Lung (tissue), 12 donors: ENCODE measurements around the gene RXFP4. TPM values are rescaled to one million over a fixed set of nuclear protein-coding genes. Genes with fewer than 3 reads are reported as not detected.

Experiments
- ATAC-seq: fragments of 200-7000 bp; cut with Tn5 transposase; one replicate; pipeline ENCODE4 v1.9.1; 2020; ENCODE audit warnings: moderate number of reproducible peaks; ENCODE audit not compliant: insufficient read depth, low FRiP score
- DNase-seq, 3 donors: peaks; one replicate each; pipeline ENCODE4 v3.0.0-alpha.2; 2013 to 2017
- H3K27ac ChIP-seq, 2 donors: one replicate each; pipeline ENCODE4 v1.5.1; 2013; ENCODE audit warnings: mild to moderate bottlenecking in 2 of 2, moderate library complexity in 2 of 2, control low read depth in 1 of 2, inconsistent platforms in 1 of 2, low read depth in 1 of 2, low read length in 1 of 2
- H3K27me3 ChIP-seq, 3 donors: one replicate each; pipeline ENCODE4 v1.5.1; 2013; ENCODE audit warnings: low read length in 2 of 3; ENCODE audit not compliant: control insufficient read depth in 3 of 3, insufficient read depth in 3 of 3
- H3K36me3 ChIP-seq, 4 donors: one replicate each; pipeline ENCODE4 v1.5.1; 2013; ENCODE audit warnings: low read length in 4 of 4, mild to moderate bottlenecking in 1 of 4, moderate library complexity in 1 of 4; ENCODE audit not compliant: control insufficient read depth in 4 of 4, insufficient read depth in 4 of 4
- H3K4me1 ChIP-seq, 5 donors: one replicate each; pipeline ENCODE4 v1.5.1; 2013; ENCODE audit warnings: low read length in 5 of 5, mild to moderate bottlenecking in 2 of 5, moderate library complexity in 1 of 5; ENCODE audit not compliant: control insufficient read depth in 5 of 5, insufficient read depth in 5 of 5
- H3K4me3 ChIP-seq: one replicate; pipeline ENCODE4 v1.5.1; 2013; ENCODE audit warnings: mild to moderate bottlenecking, control low read depth, moderate library complexity
- H3K9ac ChIP-seq, 2 donors: one replicate each; pipeline ENCODE4 v1.5.1; 2013; ENCODE audit warnings: low read length in 2 of 2, control low read depth in 1 of 2; ENCODE audit not compliant: insufficient read depth in 1 of 2
- H3K9me3 ChIP-seq, 4 donors: one replicate each; pipeline ENCODE4 v1.5.1; 2013; ENCODE audit warnings: low read length in 3 of 4, mild to moderate bottlenecking in 1 of 4, moderate library complexity in 1 of 4; ENCODE audit not compliant: control insufficient read depth in 4 of 4, insufficient read depth in 3 of 4
- WGBS, 2 donors: extraction: QIAGEN DNeasy Blood & Tissue Kit; methylation state at CpG; one replicate each; pipeline ENCODE4 v1.1.7; 2013; 5-methylcytosine and 5-hydroxymethylcytosine counted together
- polyA plus RNA-seq, 2 donors: library from polyadenylated mRNA; stranded (reverse); fragments of 200-250 nt; gene quantifications; one replicate each; pipeline ENCODE4 v1.2.1, GENCODE V29; 2013
- total RNA-seq, 2 donors: library from RNA; depleted of rRNA in 1 of 2; stranded (reverse); fragments of >200 nt in 1 of 2; gene quantifications; one replicate each; pipeline ENCODE4 v1.2.1, GENCODE V29; 2014 to 2021
- TF ChIP-seq, protein P1 (sequence below): IDR thresholded peaks from 2 replicates; pipeline ENCODE4 v1.5.1; 2012; ENCODE audit warnings: mild to moderate bottlenecking; ENCODE audit errors: control extremely low read depth, extremely low read depth
- donor health status: control.
- donor health status: control.
- donor health status: Bipolar disorder and iron deficiency.
- donor health status: healthy.
- donor health status: DM: yes; HTN: yes; CAD: no.

RXFP4 gene
- total and polyA plus RNA-seq, 4 donors = 0.05 to 0.20 TPM; not detected in 2

DNA sequence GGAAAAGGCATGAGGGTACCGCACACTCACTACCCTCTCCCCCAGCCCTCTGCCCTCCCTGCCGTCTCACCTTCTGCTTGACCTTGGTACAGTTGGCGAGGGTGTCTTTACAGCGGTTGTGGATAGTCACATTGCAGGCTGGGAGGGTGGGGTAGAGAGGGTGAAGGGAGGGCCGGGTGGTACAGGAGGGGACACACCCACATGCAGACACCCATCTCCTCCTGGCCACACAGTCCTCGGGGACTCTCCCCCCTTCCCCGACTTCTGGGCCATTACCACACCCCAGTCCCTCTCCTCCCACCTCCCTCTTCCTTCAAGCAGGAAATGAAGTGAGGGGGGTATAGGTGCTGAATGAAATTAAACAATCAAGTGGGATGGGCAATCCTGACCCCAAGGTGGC, 25.3 kb downstream of the RXFP4 start:
- 39 to 44% methylated on average over 7 of the region's 7 CpGs for WGBS, 2 donors
- H3K4me3 ChIP-seq = no peak overlapping the region

DNA sequence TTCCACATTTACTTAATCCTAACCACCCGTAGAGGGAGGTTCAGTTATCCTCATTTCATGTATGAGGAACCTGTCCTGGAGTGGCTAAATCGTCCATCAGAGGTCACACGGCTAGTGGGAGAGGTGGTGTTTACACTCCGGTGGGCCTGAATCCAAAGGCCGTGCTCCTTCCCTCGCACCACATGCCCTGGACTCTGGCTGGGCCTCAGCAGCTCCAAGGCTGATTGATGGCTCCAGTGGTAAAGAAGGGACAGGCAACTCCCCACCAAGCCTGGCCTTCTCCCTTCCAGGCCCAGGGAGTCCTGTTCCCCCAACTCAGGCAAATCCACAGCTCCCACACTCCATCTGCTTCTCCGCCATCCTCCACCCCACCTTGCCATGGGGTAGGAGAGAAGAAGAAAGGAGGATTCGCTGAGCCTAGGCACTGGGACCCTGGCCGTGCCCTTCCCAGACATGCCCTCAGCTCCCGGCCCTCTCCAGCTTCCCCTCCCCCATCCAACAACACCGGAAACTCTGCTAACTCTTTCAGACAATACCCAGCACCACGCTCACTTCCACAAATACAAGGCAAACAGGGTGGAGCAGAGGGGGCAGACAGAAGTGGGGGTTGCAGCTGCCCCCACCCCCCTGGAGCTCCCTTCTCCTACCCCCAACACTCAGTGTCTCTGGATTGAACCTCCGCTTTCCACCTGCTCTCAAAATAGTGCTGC, 26.1 kb downstream of the RXFP4 start:
- Histone ChIP-seq H3K4me3 (no peak overlapping the region), H3K27ac (peak overlapping the region; percentile 46 to 85), H3K4me1 (peaks cover 13 to 57% (median 35%) of the 10 kb centered on the region in 5 donors), H3K9me3 (no peaks in the 10 kb centered on the region), H3K27me3 (no peaks in the 10 kb centered on the region), H3K36me3 (peaks cover 2 to 54% (median 29%) of the 10 kb centered on the region in 4 donors), H3K9ac (peak overlapping the region in 1 of 2 donors; percentile 44)
- DNase-seq = peak in 2 of 3 donors; percentile 46 to 63
- no peak for ATAC-seq
- TF ChIP-seq, protein P1, sequence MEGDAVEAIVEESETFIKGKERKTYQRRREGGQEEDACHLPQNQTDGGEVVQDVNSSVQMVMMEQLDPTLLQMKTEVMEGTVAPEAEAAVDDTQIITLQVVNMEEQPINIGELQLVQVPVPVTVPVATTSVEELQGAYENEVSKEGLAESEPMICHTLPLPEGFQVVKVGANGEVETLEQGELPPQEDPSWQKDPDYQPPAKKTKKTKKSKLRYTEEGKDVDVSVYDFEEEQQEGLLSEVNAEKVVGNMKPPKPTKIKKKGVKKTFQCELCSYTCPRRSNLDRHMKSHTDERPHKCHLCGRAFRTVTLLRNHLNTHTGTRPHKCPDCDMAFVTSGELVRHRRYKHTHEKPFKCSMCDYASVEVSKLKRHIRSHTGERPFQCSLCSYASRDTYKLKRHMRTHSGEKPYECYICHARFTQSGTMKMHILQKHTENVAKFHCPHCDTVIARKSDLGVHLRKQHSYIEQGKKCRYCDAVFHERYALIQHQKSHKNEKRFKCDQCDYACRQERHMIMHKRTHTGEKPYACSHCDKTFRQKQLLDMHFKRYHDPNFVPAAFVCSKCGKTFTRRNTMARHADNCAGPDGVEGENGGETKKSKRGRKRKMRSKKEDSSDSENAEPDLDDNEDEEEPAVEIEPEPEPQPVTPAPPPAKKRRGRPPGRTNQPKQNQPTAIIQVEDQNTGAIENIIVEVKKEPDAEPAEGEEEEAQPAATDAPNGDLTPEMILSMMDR = no peak
- WGBS, 2 donors = 10 to 26% methylated on average over 12 to 13 of the region's 13 CpGs

More for the DNA sequence above, 25.3 kb downstream of the RXFP4 start:
- peaks cover 13 to 50% (median 35%) of the 10 kb centered on the region in 5 donors for H3K4me1 ChIP-seq
- H3K9me3 ChIP-seq = no peaks in the 10 kb centered on the region
- no peak for DNase-seq
- H3K27me3 ChIP-seq = no peaks in the 10 kb centered on the region
- H3K9ac ChIP-seq = no peak overlapping the region
- TF ChIP-seq, protein P1 = no peak
- H3K27ac ChIP-seq = peak overlapping the region; percentile 46 to 85
- no peak for ATAC-seq
- peaks cover 2 to 58% (median 34%) of the 10 kb centered on the region in 4 donors for H3K36me3 ChIP-seq

GRCh38 chr1:155968051-155968400, 26.6 kb downstream of the RXFP4 start:
- ATAC-seq (no peak), DNase-seq (no peak)
- H3K9me3 ChIP-seq = no peaks in the 10 kb centered on the region
- H3K9ac ChIP-seq = peak overlapping the region in 1 of 2 donors; percentile 44
- no peaks in the 10 kb centered on the region for H3K27me3 ChIP-seq
- peaks cover 16 to 59% (median 35%) of the 10 kb centered on the region in 5 donors for H3K4me1 ChIP-seq
- peak overlapping the region; percentile 46 to 85 for H3K27ac ChIP-seq
- no peak overlapping the region for H3K4me3 ChIP-seq
- TF ChIP-seq, protein P1 = no peak
- peaks cover 2 to 48% (median 23%) of the 10 kb centered on the region in 4 donors for H3K36me3 ChIP-seq
- 48 to 55% methylated on average over 7 of the region's 7 CpGs for WGBS, 2 donors
